Transverse colon (tissue), 4 donors: Measurements from ENCODE around the gene THBS1. TPM values are rescaled to one million over a fixed set of nuclear protein-coding genes. Genes with fewer than 3 reads are reported as not detected.
A peak's percentile ranks its signal among the peaks of the same experiment; 100 is the strongest.

Experiments used
- DNase-seq: peaks from one replicate; pipeline ENCODE4 v3.0.0-alpha.2; 2019
- H3K27ac ChIP-seq, 4 donors: fragments of 200-600 bp; sonication (generic); 2 replicates each; pipeline ENCODE4 v1.5.1; 2016 to 2018; ENCODE audit warnings: inconsistent platforms in 4 of 4
- H3K27me3 ChIP-seq: fragments of 200-600 bp; sonication (generic); 2 replicates; pipeline ENCODE4 v1.5.1; 2017; ENCODE audit warnings: inconsistent platforms
- H3K36me3 ChIP-seq, 4 donors: fragments of 200-600 bp; sonication (generic); 2 replicates each; pipeline ENCODE4 v1.5.1; 2017 to 2019; ENCODE audit warnings: inconsistent platforms in 4 of 4
- H3K4me1 ChIP-seq, 4 donors: fragments of 200-600 bp; sonication (generic); 2 replicates each; pipeline ENCODE4 v1.5.1; 2017 to 2020; ENCODE audit warnings: inconsistent platforms in 4 of 4
- H3K4me3 ChIP-seq, 4 donors: fragments of 200-600 bp; sonication (generic); 1 replicate in 1 of 4; 2 replicates in 3 of 4; pipeline versions ENCODE4 v1.5.1 to v1.6.1; 2017 to 2019; ENCODE audit warnings: inconsistent platforms in 4 of 4
- H3K9me3 ChIP-seq, 2 donors: fragments of 200-600 bp; sonication (generic); 2 replicates each; pipeline ENCODE4 v1.5.1; 2017 to 2019; ENCODE audit warnings: inconsistent platforms in 2 of 2
- CTCF ChIP-seq, 5 experiments: fragments of 200-600 bp in 3 of 5; fragments of 450-650 bp in 2 of 5; sonication (generic) in 3 of 5; IDR thresholded peaks; 1 replicate in 2 of 5; 2 replicates in 3 of 5; pipeline ENCODE4 v1.5.1; 2016 to 2017; ENCODE audit warnings: antibody characterized with exemption in 5 of 5, inconsistent platforms in 3 of 5, mild to moderate bottlenecking in 2 of 5, moderate library complexity in 1 of 5
- EP300 ChIP-seq: sonication (generic); formaldehyde crosslinking; IDR thresholded peaks from one replicate; pipeline ENCODE4 v1.6.1; 2017; ENCODE audit warnings: antibody characterized with exemption, low read depth
- POLR2A ChIP-seq: fragments of 450-650 bp; IDR thresholded peaks from one replicate; pipeline ENCODE4 v1.6.1; 2016; ENCODE audit warnings: antibody characterized with exemption, mild to moderate bottlenecking, moderate library complexity
- POLR2AphosphoS5 ChIP-seq, 3 donors: sonication (generic); formaldehyde crosslinking; IDR thresholded peaks; one replicate each; pipeline ENCODE4 v1.6.1; 2016; ENCODE audit warnings: antibody characterized with exemption in 3 of 3
- WGBS, 2 donors: methylation state at CpG; one replicate each; pipeline ENCODE4 v1.1.5; 2018; ENCODE audit warnings: low coverage in 1 of 2; 5-methylcytosine and 5-hydroxymethylcytosine counted together
- in situ Hi-C, 4 donors: fragments of 200-750 bp; cut with MboI; loops; one replicate each; pipeline versions ENCODE4 v1.15.0 to v1.15.1; 2017; ENCODE audit warnings: low sequenced_read_pairs in 3 of 4, low pct_ligation_motif_present in 1 of 4, low pct_unique_long_range_greater_than_20kb in 1 of 4
- intact Hi-C: fragments of 100-400 bp; cut with DNase I; formaldehyde crosslinking; loops from one replicate; pipeline ENCODE4 v1.15.1; 2023; ENCODE audit warnings: low total_unique reads
- total RNA-seq, 4 donors: library from RNA; depleted of rRNA; stranded (reverse); fragments of >200 nt; gene quantifications; one replicate each; pipeline ENCODE4 v1.1.0, GENCODE V29; 2016

Gene THBS1
- total RNA-seq, 4 donors from 2014 or later = 197 to 753 (median 410) TPM

GRCh38 chr15:39598958-39599845, 18.3 kb downstream of the THBS1 start:
- H3K27me3 ChIP-seq = no peaks in the 10 kb centered on the region
- WGBS, 2 donors = 40 to 66% methylated on average over 8 to 12 of the region's 12 CpGs
- in situ Hi-C loops = loop anchor here in 3 of 4 donors (25.0 kb wide), 2 partner anchors 163 to 887 kb away; no protein-coding TSS in a partner anchor

GRCh38 chr15:39599871-39600270, 19.0 kb downstream of the THBS1 start:
- TF ChIP-seq POLR2A (no peak), CTCF (IDR thresholded peaks at IDR 0.05) (no peak), EP300 (no peak), POLR2AphosphoS5 (IDR thresholded peaks at IDR 0.05) (no peak)
- H3K9me3 ChIP-seq = no peaks in the 10 kb centered on the region
- no peaks in the 10 kb centered on the region for H3K27me3 ChIP-seq
- 86 to 87% methylated on average over 2 of the region's 2 CpGs for WGBS, 2 donors
- peaks cover 9 to 53% (median 35%) of the 10 kb centered on the region in 4 donors for H3K4me1 ChIP-seq
- H3K27ac ChIP-seq = peak overlapping the region in 3 of 4 donors; percentile 76 to 86 (median 81)
- peaks cover 0 to 12% (median 4%) of the 10 kb centered on the region in 4 donors for H3K36me3 ChIP-seq
- no peak overlapping the region for H3K4me3 ChIP-seq
- DNase-seq = no peak
- in situ Hi-C loops (loop anchor here in 3 of 4 donors (25.0 kb wide), 2 partner anchors 162 to 888 kb away; no protein-coding TSS in a partner anchor), intact Hi-C loops (loop anchor here (10.0 kb wide), 1 partner anchor 55 kb away; no protein-coding TSS in a partner anchor)

More at GRCh38 chr15:39598958-39599845, 18.3 kb downstream of the THBS1 start:
- H3K9me3 ChIP-seq = no peaks in the 10 kb centered on the region
- H3K4me1 ChIP-seq = peaks cover 9 to 60% (median 41%) of the 10 kb centered on the region in 4 donors
- H3K27ac ChIP-seq = peak overlapping the region; percentile 76 to 86 (median 82)
- intact Hi-C loops = no loop called here
- H3K4me3 ChIP-seq = no peak overlapping the region
- TF ChIP-seq POLR2A (no peak), CTCF (IDR thresholded peaks at IDR 0.05) (no peak), EP300 (no peak), POLR2AphosphoS5 (IDR thresholded peaks at IDR 0.05) (no peak)
- H3K36me3 ChIP-seq = peaks cover 0 to 18% (median 8%) of the 10 kb centered on the region in 4 donors
- no peak for DNase-seq

- in situ Hi-C loops (no loop called here), intact Hi-C loops (loop anchor here (10.0 kb wide), 1 partner anchor 53 kb away; no protein-coding TSS in a partner anchor)
- TF ChIP-seq POLR2A (no peak), POLR2AphosphoS5 (IDR thresholded peaks at IDR 0.05) (no peak), CTCF (IDR thresholded peaks at IDR 0.05) (no peak), EP300 (no peak)
- H3K4me3 ChIP-seq = no peak overlapping the region
- H3K27ac ChIP-seq = no peak overlapping the region
- H3K4me1 ChIP-seq = peaks cover 0 to 35% (median 17%) of the 10 kb centered on the region in 4 donors
- 84 to 94% methylated on average over 5 of the region's 5 CpGs for WGBS, 2 donors
- DNase-seq = no peak
- H3K36me3 ChIP-seq = no peaks in the 10 kb centered on the region
- H3K9me3 ChIP-seq = no peaks in the 10 kb centered on the region
- H3K27me3 ChIP-seq = no peaks in the 10 kb centered on the region
Observed at GRCh38 chr15:39602143-39602542, 21.3 kb downstream of the THBS1 start.

GRCh38 chr15:39605146-39605545, 24.3 kb downstream of the THBS1 start:
- Histone ChIP-seq H3K36me3 (no peaks in the 10 kb centered on the region), H3K9me3 (peaks cover 2% of the 10 kb centered on the region in 2 donors), H3K27ac (no peak overlapping the region), H3K4me1 (peaks cover 0 to 20% (median 2%) of the 10 kb centered on the region in 4 donors), H3K27me3 (no peaks in the 10 kb centered on the region), H3K4me3 (no peak overlapping the region)
- WGBS, 2 donors = 100% methylated on average over 1 of the region's 1 CpG; no CpG with 5 or more reads in 1 of the 2 donors
- TF ChIP-seq EP300 (no peak), POLR2A (no peak), CTCF (IDR thresholded peaks at IDR 0.05) (no peak), POLR2AphosphoS5 (IDR thresholded peaks at IDR 0.05) (no peak)
- no peak for DNase-seq
- in situ Hi-C loops (no loop called here), intact Hi-C loops (loop anchor here (10.0 kb wide), 1 partner anchor 50 kb away; no protein-coding TSS in a partner anchor)
